HepG2 (cell line): ENCODE data around the gene UBE2R2. TPM values are rescaled to one million over a fixed set of nuclear protein-coding genes. Genes with fewer than 3 reads are reported as not detected.

Experiments used
- ATF7-NPFF ChIP-seq: sonication (generic); formaldehyde crosslinking; IDR thresholded peaks from 2 replicates; pipeline ENCODE4 v1.8.1; 2023; ENCODE audit warnings: mild to moderate bottlenecking, low read depth, missing genetic modification reagents, moderate library complexity
- CENPX ChIP-seq: sonication (generic); formaldehyde crosslinking; IDR thresholded peaks from 2 replicates; pipeline ENCODE4 v1.9.0; 2021; ENCODE audit warnings: mild to moderate bottlenecking, missing genetic modification reagents, moderate library complexity
- FOXC1 ChIP-seq: sonication (generic); formaldehyde crosslinking; IDR thresholded peaks from 2 replicates; pipeline ENCODE4 v1.8.0; 2022; ENCODE audit warnings: mild to moderate bottlenecking, missing genetic modification reagents, borderline replicate concordance
- GATA4 ChIP-seq: sonication (generic); IDR thresholded peaks from 2 replicates; pipeline ENCODE4 v1.6.1; 2016; ENCODE audit warnings: antibody characterized with exemption, low read depth, borderline replicate concordance
- KDM6A ChIP-seq: IDR thresholded peaks from 2 replicates; pipeline ENCODE4 v1.6.1; 2016; ENCODE audit warnings: low read depth
- KLF15 ChIP-seq: sonication (generic); formaldehyde crosslinking; IDR thresholded peaks from 2 replicates; pipeline ENCODE4 v1.8.1; 2023; ENCODE audit warnings: borderline replicate concordance, mild to moderate bottlenecking, inconsistent platforms, missing genetic modification reagents, mixed read lengths
- NFYB ChIP-seq: sonication (generic); formaldehyde crosslinking; IDR thresholded peaks from 2 replicates; pipeline ENCODE4 v1.4.0; 2020; ENCODE audit warnings: missing genetic modification reagents
- PHF5A ChIP-seq: IDR thresholded peaks from one replicate; pipeline ENCODE4 v1.6.1; 2018; ENCODE audit warnings: low read depth, missing genetic modification reagents; ENCODE audit not compliant: unreplicated experiment
- PTBP1 ChIP-seq: fragments of 200-400 bp; formaldehyde crosslinking; IDR thresholded peaks from 2 replicates; pipeline ENCODE4 v1.6.1; 2018; ENCODE audit warnings: low read length, low read depth; ENCODE audit not compliant: poor library complexity, severe bottlenecking
- REL ChIP-seq: sonication (generic); formaldehyde crosslinking; conservative IDR thresholded peaks from 2 replicates; pipeline ENCODE4 v1.8.0; 2022; ENCODE audit warnings: mild to moderate bottlenecking, missing genetic modification reagents, moderate library complexity
- RXRA ChIP-seq: sonication (generic); formaldehyde crosslinking; IDR thresholded peaks from 2 replicates; pipeline ENCODE4 v1.5.1; 2020; ENCODE audit warnings: missing genetic modification reagents
- SIX1 ChIP-seq: sonication (generic); formaldehyde crosslinking; IDR thresholded peaks from 2 replicates; pipeline ENCODE4 v1.4.0; 2020; ENCODE audit warnings: missing genetic modification reagents, borderline replicate concordance
- SNAPC2 ChIP-seq: sonication (generic); formaldehyde crosslinking; IDR thresholded peaks from 2 replicates; pipeline ENCODE4 v1.8.1; 2022; ENCODE audit warnings: mild to moderate bottlenecking, missing genetic modification reagents
- SRSF9 ChIP-seq: fragments of 200-400 bp; formaldehyde crosslinking; IDR thresholded peaks from 2 replicates; pipeline ENCODE4 v1.6.1; 2018; ENCODE audit warnings: borderline replicate concordance, mild to moderate bottlenecking, low read depth, low read length; ENCODE audit not compliant: insufficient read depth, poor library complexity, severe bottlenecking
- ZNF180 ChIP-seq: sonication (generic); formaldehyde crosslinking; IDR thresholded peaks from 2 replicates; pipeline ENCODE4 v1.4.0; 2020; ENCODE audit warnings: low read depth, missing genetic modification reagents, borderline replicate concordance
- ZNF557 ChIP-seq: sonication (generic); formaldehyde crosslinking; IDR thresholded peaks from 2 replicates; pipeline ENCODE4 v1.4.0; 2020; ENCODE audit warnings: missing genetic modification reagents
- ZNF605 ChIP-seq: sonication (generic); formaldehyde crosslinking; IDR thresholded peaks from 2 replicates; pipeline ENCODE4 v1.8.0; 2022; ENCODE audit warnings: mild to moderate bottlenecking, missing genetic modification reagents
- ZNF614 ChIP-seq: IDR thresholded peaks from 2 replicates; pipeline ENCODE4 v1.6.1; 2018; ENCODE audit warnings: missing biosample characterization, missing genetic modification reagents, inconsistent platforms, borderline replicate concordance
- ZNF709 ChIP-seq: sonication (generic); formaldehyde crosslinking; IDR thresholded peaks from 2 replicates; pipeline ENCODE4 v1.5.0; 2020; ENCODE audit warnings: mild to moderate bottlenecking, missing genetic modification reagents
- ZNF746 ChIP-seq: sonication (generic); formaldehyde crosslinking; IDR thresholded peaks from 2 replicates; pipeline ENCODE4 v1.8.0; 2022; ENCODE audit warnings: mild to moderate bottlenecking, missing genetic modification reagents
- ZNF766 ChIP-seq: sonication (generic); formaldehyde crosslinking; IDR thresholded peaks from 2 replicates; pipeline ENCODE4 v1.5.0; 2020; ENCODE audit warnings: missing genetic modification reagents, borderline replicate concordance
- polyA plus RNA-seq, 8 experiments: library from polyadenylated mRNA; depleted of rRNA in 3 of 8; stranded (reverse) in 7 of 8; unstranded in 1 of 8; fragments of >200 nt; fragmentation: Illumina TruSeq in 4 of 8; extraction: Trizol in 4 of 8; gene quantifications; 2 replicates each; pipeline versions ENCODE4 v1.2.1 to v1.2.3, GENCODE V29; 2011 to 2016; ENCODE audit warnings: low read depth in 4 of 8, missing spikeins in 1 of 8, mixed read lengths in 1 of 8; ENCODE audit not compliant: insufficient read depth in 1 of 8
- total RNA-seq, 5 experiments: library from RNA; depleted of rRNA; stranded (reverse); fragments of >200 nt; fragmentation: Illumina TruSeq; extraction: Trizol; gene quantifications; 2 replicates each; pipeline ENCODE4 v1.2.3, GENCODE V29; 2016; ENCODE audit warnings: low read depth in 1 of 5
- TF ChIP-seq, protein P1 (sequence below): sonication (generic); formaldehyde crosslinking; IDR thresholded peaks from 2 replicates; pipeline ENCODE4 v1.9.0; 2021; ENCODE audit warnings: missing genetic modification reagents, borderline replicate concordance
- TF ChIP-seq, protein P2 (sequence below): sonication (generic); formaldehyde crosslinking; IDR thresholded peaks from 2 replicates; pipeline ENCODE4 v1.9.0; 2022; ENCODE audit warnings: low read depth, missing genetic modification reagents
- TF ChIP-seq, protein P3 (sequence below): sonication (generic); formaldehyde crosslinking; conservative IDR thresholded peaks from 2 replicates; pipeline ENCODE4 v1.8.0; 2022; ENCODE audit warnings: missing genetic modification reagents
- TF ChIP-seq, protein P4 (sequence below): sonication (generic); formaldehyde crosslinking; IDR thresholded peaks from 2 replicates; pipeline ENCODE4 v1.4.0; 2020; ENCODE audit warnings: missing genetic modification reagents, mild to moderate bottlenecking, borderline replicate concordance

UBE2R2 gene
- total and polyA plus RNA-seq, 2 of the 13 experiments (the other 11 are each of a cell fraction or from before 2014, with no cell fraction given), result 14.8 to 20.9 TPM

DNA sequence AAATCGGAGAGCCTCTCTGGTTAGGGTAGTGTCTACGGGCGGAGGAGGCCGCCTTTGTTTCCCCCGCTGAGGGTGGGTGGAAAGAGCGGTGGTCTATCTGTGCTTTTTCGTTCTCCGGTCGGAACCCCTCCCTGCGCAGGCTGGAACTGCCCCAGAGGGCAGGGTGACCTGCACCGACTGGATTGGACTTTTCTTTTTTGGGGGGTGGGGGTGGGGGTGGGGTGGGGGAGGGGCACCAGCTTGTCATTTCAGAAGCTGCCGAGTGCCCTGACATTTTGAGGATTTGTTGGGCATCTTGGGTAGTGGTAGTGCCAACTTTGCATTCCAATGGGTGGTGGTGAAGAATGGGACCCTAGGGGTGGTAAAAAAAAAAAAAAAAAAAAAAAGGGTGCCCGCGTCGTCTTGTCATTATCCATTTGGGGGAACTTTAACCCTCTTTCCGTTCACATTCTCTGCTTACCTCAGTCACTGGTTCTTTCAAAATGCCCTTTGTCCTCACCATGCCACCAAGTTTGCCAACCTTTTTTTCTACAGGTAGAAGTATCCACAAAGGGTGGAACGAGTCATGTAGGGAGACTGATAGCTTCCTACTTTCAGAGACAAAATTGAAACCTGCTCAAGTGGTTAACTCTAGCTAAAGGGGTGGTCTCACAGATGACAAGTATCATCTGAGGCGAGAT, 1.3 kb downstream of the UBE2R2 start (continued):
- TF ChIP-seq, protein P1, sequence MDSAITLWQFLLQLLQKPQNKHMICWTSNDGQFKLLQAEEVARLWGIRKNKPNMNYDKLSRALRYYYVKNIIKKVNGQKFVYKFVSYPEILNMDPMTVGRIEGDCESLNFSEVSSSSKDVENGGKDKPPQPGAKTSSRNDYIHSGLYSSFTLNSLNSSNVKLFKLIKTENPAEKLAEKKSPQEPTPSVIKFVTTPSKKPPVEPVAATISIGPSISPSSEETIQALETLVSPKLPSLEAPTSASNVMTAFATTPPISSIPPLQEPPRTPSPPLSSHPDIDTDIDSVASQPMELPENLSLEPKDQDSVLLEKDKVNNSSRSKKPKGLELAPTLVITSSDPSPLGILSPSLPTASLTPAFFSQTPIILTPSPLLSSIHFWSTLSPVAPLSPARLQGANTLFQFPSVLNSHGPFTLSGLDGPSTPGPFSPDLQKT (CRISPR knock-in tag), result no peak
- TF ChIP-seq CENPX (CRISPR knock-in tag) (no peak), ZNF180 (CRISPR knock-in tag) (no peak), ZNF557 (no peak), FOXC1 (no peak), REL (CRISPR knock-in tag) (no peak), PTBP1 (no peak), RXRA (CRISPR knock-in tag) (no peak), GATA4 (no peak), PHF5A (no peak), ZNF746 (CRISPR knock-in tag) (no peak), SIX1 (CRISPR knock-in tag) (no peak), ZNF709 (CRISPR knock-in tag) (0 out of 2 replicates have a peak, but pooled peaks have one; percentile 37), ZNF766 (CRISPR knock-in tag) (no peak), KLF15 (CRISPR knock-in tag) (no peak), ZNF605 (CRISPR knock-in tag) (no peak), ZNF614 (CRISPR knock-in tag) (no peak), NFYB (CRISPR knock-in tag) (no peak), ATF7-NPFF (CRISPR knock-in tag) (no peak), SNAPC2 (CRISPR knock-in tag) (no peak), KDM6A (CRISPR knock-in tag) (no peak), SRSF9 (no peak)
- TF ChIP-seq, protein P2, sequence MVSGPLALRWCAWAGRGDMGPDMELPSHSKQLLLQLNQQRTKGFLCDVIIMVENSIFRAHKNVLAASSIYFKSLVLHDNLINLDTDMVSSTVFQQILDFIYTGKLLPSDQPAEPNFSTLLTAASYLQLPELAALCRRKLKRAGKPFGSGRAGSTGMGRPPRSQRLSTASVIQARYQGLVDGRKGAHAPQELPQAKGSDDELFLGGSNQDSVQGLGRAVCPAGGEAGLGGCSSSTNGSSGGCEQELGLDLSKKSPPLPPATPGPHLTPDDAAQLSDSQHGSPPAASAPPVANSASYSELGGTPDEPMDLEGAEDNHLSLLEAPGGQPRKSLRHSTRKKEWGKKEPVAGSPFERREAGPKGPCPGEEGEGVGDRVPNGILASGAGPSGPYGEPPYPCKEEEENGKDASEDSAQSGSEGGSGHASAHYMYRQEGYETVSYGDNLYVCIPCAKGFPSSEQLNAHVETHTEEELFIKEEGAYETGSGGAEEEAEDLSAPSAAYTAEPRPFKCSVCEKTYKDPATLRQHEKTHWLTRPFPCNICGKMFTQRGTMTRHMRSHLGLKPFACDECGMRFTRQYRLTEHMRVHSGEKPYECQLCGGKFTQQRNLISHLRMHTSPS (CRISPR knock-in tag), result peak; percentile 68; the same call in 1 of the 2 replicates
- TF ChIP-seq, protein P3, sequence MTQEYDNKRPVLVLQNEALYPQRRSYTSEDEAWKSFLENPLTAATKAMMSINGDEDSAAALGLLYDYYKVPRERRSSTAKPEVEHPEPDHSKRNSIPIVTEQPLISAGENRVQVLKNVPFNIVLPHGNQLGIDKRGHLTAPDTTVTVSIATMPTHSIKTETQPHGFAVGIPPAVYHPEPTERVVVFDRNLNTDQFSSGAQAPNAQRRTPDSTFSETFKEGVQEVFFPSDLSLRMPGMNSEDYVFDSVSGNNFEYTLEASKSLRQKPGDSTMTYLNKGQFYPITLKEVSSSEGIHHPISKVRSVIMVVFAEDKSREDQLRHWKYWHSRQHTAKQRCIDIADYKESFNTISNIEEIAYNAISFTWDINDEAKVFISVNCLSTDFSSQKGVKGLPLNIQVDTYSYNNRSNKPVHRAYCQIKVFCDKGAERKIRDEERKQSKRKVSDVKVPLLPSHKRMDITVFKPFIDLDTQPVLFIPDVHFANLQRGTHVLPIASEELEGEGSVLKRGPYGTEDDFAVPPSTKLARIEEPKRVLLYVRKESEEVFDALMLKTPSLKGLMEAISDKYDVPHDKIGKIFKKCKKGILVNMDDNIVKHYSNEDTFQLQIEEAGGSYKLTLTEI (CRISPR knock-in tag), result no peak
- TF ChIP-seq, protein P4, sequence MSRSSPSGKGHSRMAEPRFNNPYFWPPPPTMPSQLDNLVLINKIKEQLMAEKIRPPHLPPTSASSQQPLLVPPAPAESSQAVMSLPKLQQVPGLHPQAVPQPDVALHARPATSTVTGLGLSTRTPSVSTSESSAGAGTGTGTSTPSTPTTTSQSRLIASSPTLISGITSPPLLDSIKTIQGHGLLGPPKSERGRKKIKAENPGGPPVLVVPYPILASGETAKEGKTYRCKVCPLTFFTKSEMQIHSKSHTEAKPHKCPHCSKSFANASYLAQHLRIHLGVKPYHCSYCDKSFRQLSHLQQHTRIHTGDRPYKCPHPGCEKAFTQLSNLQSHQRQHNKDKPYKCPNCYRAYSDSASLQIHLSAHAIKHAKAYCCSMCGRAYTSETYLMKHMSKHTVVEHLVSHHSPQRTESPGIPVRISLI (CRISPR knock-in tag), result peak; percentile 40; the same call in 1 of the 2 replicates
